Uterus (tissue), 2 donors: ENCODE results near the gene TBC1D14.

Experiments
- POLR2A ChIP-seq, 2 donors: fragments of 450-650 bp; IDR thresholded peaks; one replicate each; pipeline ENCODE4 v1.6.1; 2016; ENCODE audit warnings: antibody characterized with exemption in 2 of 2, mild to moderate bottlenecking in 1 of 2, moderate library complexity in 1 of 2
- TF ChIP-seq, protein P1 (sequence below), 4 experiments: fragments of 200-600 bp in 2 of 4; fragments of 450-650 bp in 2 of 4; sonication (generic) in 2 of 4; IDR thresholded peaks; one replicate each; pipeline ENCODE4 v1.5.1; 2016 to 2019; ENCODE audit warnings: antibody characterized with exemption in 4 of 4, mild to moderate bottlenecking in 2 of 4, moderate library complexity in 1 of 4

GRCh38 chr4:7067452-7068278 lies 158.0 kb downstream of the TBC1D14 start, which contains the start of gene GRPEL1:
- TF ChIP-seq, protein P1, sequence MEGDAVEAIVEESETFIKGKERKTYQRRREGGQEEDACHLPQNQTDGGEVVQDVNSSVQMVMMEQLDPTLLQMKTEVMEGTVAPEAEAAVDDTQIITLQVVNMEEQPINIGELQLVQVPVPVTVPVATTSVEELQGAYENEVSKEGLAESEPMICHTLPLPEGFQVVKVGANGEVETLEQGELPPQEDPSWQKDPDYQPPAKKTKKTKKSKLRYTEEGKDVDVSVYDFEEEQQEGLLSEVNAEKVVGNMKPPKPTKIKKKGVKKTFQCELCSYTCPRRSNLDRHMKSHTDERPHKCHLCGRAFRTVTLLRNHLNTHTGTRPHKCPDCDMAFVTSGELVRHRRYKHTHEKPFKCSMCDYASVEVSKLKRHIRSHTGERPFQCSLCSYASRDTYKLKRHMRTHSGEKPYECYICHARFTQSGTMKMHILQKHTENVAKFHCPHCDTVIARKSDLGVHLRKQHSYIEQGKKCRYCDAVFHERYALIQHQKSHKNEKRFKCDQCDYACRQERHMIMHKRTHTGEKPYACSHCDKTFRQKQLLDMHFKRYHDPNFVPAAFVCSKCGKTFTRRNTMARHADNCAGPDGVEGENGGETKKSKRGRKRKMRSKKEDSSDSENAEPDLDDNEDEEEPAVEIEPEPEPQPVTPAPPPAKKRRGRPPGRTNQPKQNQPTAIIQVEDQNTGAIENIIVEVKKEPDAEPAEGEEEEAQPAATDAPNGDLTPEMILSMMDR (IDR thresholded peaks at IDR 0.05), result peak in 1 of 4 experiments; percentile 24
- TF ChIP-seq POLR2A (IDR thresholded peaks at IDR 0.05), result peak; percentile 87 to 92
